HL-60 (cell line): ENCODE results near the gene ZNF792.

Experiments
- DNase-seq, 2 experiments: peaks; one replicate each; pipeline ENCODE4 v3.0.0-alpha.2; 2010 to 2020; ENCODE audit warnings: low read depth in 1 of 2, low spot score in 1 of 2
- H3K27ac ChIP-seq: fragments of 250-450 bp; sonication (Bioruptor Pico); replicated peaks from 2 replicates; pipeline ENCODE4 v1.5.1; 2020; ENCODE audit warnings: mild to moderate bottlenecking, moderate library complexity
- H3K27me3 ChIP-seq: fragments of 250-450 bp; sonication (Bioruptor Pico); 2 replicates; pipeline ENCODE4 v1.5.1; 2021; ENCODE audit warnings: mild to moderate bottlenecking, moderate library complexity; ENCODE audit not compliant: insufficient read depth, poor library complexity, severe bottlenecking
- H3K4me3 ChIP-seq: replicated peaks from 2 replicates; pipeline ENCODE4 v1.5.1; 2011; ENCODE audit warnings: mild to moderate bottlenecking, control low read depth, low read length; ENCODE audit not compliant: insufficient read depth
- GABPA ChIP-seq: IDR thresholded peaks from 2 replicates; pipeline ENCODE4 v1.6.1; 2012; ENCODE audit warnings: low read depth
- POLR2AphosphoS5 ChIP-seq: IDR thresholded peaks from 2 replicates; pipeline ENCODE4 v1.6.1; 2012; ENCODE audit warnings: low read depth
- SPI1 ChIP-seq: IDR thresholded peaks from 2 replicates; pipeline ENCODE4 v1.6.1; 2012; ENCODE audit warnings: low read depth, mild to moderate bottlenecking, borderline replicate concordance
- TF ChIP-seq, protein P1 (sequence below): IDR thresholded peaks from one replicate; pipeline ENCODE4 v1.5.1; 2011; ENCODE audit warnings: low read length, control low read depth, inconsistent platforms; ENCODE audit not compliant: insufficient read depth
- TF ChIP-seq, protein P2 (sequence below): IDR thresholded peaks from 2 replicates; pipeline ENCODE4 v1.6.1; 2012; ENCODE audit warnings: low read depth; ENCODE audit not compliant: insufficient replicate concordance

Gene ZNF792

DNA sequence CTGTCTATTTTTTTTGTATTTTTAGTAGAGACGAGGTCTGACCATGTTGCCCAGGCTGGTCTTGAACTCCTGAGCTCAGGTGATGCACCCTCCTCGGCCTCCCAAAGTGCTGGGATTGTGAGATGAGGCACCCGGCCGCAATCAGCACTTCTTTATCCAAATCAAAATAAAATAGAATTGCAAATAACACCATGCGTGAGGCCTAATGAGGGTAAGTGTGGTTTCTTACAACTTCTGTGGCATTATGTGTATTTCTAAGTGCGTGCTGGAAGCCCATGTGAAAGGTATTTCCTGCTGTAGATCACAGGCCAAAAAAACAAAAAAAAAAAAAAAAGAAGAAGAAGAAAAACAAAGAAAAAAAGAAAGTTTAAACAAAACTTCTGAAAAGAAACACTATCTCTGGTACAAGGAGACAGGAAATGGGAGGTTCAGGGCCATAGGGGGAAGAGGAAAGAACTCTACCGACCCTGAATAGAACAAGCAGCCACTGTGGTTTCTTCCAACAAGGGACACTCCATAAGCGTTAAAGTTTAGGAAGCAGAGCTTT lies 33.1 kb upstream of the ZNF792 start:
- no peak for TF ChIP-seq POLR2AphosphoS5
- TF ChIP-seq SPI1: no peak
- no peak for TF ChIP-seq GABPA
- TF ChIP-seq, protein P1, sequence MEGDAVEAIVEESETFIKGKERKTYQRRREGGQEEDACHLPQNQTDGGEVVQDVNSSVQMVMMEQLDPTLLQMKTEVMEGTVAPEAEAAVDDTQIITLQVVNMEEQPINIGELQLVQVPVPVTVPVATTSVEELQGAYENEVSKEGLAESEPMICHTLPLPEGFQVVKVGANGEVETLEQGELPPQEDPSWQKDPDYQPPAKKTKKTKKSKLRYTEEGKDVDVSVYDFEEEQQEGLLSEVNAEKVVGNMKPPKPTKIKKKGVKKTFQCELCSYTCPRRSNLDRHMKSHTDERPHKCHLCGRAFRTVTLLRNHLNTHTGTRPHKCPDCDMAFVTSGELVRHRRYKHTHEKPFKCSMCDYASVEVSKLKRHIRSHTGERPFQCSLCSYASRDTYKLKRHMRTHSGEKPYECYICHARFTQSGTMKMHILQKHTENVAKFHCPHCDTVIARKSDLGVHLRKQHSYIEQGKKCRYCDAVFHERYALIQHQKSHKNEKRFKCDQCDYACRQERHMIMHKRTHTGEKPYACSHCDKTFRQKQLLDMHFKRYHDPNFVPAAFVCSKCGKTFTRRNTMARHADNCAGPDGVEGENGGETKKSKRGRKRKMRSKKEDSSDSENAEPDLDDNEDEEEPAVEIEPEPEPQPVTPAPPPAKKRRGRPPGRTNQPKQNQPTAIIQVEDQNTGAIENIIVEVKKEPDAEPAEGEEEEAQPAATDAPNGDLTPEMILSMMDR: no peak
- TF ChIP-seq, protein P2, sequence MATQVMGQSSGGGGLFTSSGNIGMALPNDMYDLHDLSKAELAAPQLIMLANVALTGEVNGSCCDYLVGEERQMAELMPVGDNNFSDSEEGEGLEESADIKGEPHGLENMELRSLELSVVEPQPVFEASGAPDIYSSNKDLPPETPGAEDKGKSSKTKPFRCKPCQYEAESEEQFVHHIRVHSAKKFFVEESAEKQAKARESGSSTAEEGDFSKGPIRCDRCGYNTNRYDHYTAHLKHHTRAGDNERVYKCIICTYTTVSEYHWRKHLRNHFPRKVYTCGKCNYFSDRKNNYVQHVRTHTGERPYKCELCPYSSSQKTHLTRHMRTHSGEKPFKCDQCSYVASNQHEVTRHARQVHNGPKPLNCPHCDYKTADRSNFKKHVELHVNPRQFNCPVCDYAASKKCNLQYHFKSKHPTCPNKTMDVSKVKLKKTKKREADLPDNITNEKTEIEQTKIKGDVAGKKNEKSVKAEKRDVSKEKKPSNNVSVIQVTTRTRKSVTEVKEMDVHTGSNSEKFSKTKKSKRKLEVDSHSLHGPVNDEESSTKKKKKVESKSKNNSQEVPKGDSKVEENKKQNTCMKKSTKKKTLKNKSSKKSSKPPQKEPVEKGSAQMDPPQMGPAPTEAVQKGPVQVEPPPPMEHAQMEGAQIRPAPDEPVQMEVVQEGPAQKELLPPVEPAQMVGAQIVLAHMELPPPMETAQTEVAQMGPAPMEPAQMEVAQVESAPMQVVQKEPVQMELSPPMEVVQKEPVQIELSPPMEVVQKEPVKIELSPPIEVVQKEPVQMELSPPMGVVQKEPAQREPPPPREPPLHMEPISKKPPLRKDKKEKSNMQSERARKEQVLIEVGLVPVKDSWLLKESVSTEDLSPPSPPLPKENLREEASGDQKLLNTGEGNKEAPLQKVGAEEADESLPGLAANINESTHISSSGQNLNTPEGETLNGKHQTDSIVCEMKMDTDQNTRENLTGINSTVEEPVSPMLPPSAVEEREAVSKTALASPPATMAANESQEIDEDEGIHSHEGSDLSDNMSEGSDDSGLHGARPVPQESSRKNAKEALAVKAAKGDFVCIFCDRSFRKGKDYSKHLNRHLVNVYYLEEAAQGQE: no peak
- Histone ChIP-seq H3K4me3 (no peak overlapping the region), H3K27ac (no peak overlapping the region), H3K27me3 (no peaks in the 10 kb centered on the region)
- no peak for DNase-seq

DNA sequence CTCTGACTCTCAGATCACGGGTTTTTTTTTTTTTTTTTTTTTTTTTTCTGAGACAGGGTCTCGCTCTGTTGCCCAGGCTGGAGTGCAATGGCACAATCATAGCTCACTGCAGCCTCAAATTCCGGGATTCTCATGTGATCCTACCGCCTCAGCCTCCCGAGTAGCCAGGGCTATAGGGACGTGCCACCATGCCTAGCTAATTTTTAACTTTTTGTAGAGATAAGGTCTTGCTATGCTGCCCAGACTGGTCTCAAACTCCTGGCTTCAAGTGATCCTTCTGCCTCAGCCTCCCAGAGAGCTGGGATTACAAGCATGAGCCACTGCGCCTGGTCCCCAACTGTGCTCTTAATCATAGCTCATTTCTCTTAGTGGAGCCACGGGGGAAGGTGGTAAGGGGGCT lies 31.5 kb upstream of the ZNF792 start:
- H3K27ac ChIP-seq: no peak overlapping the region
- no peak overlapping the region for H3K4me3 ChIP-seq
- no peaks in the 10 kb centered on the region for H3K27me3 ChIP-seq
- DNase-seq: no peak
- no peak for TF ChIP-seq POLR2AphosphoS5
- TF ChIP-seq, protein P2: no peak
- no peak for TF ChIP-seq GABPA
- TF ChIP-seq, protein P1: no peak
- TF ChIP-seq SPI1: no peak

DNA sequence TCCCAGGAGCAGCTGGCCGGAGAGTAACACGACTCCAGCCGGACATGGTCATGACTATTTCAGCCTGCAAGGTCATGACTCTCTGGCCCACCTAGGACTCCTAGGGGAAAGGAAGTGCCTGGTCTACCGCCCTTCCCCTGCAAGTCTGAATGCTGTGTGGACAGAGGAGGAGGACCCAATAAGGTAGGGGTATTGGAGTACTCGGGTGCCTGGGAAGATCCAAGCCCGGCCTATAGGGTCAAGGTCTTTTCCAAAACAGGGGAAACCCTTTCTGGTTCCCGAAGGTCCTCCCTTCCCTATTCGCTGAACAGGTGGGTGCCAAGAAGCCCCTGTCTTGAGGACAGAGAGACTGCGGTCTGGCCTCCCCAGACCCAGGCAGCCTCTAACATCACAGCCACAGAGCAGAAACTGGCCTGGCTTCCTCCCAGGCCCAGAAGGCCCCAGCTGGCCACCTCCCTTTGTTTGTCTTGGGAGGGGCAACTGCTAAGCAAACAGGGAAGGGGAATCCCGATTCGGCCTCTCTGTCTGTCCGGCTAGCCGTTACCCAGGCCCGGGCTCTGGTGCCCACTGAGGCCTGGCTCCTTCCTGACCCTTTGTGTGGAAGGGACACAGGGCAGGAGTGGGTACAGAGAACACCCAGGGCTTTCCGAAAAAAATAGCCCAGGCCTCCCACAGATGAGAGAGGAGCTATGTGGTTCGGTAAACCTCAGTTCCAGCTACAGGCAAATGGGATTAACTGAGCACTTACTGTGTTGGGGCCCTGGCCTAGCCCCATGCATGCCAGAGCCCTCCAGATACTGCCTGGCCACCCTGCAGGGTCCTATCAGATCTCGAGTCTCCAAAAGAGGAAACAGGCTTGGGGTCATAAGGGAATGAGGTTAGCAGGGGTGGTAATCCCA lies 30.9 kb upstream of the ZNF792 start:
- H3K27me3 ChIP-seq: no peaks in the 10 kb centered on the region
- DNase-seq: no peak
- H3K27ac ChIP-seq: no peak overlapping the region
- TF ChIP-seq, protein P2: no peak
- TF ChIP-seq GABPA (no peak), SPI1 (no peak)
- no peak overlapping the region for H3K4me3 ChIP-seq
